Measurements from ENCODE around the gene TRIM24.

DNA sequence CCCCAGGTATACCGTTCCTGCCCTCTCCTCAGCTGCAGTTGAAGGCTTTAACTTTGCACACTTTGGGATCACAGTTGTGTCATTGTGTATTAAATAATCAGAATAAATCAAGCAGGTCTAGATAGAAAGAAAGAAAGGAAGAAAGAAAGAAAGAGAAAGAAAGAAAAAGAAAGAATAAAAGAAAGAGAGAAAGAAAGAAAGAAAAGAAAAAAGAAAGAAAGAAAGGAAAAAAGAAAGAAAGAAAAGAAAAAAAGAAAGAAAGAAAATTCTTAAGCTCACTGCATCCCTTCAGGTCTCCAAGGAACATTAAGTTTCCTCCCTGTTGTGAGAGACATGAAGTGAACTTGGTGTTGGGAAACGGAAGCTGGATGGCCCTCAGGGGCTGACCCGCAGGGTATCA lies 17.2 kb upstream of the TRIM24 start:
- TF ChIP-seq, protein P1, sequence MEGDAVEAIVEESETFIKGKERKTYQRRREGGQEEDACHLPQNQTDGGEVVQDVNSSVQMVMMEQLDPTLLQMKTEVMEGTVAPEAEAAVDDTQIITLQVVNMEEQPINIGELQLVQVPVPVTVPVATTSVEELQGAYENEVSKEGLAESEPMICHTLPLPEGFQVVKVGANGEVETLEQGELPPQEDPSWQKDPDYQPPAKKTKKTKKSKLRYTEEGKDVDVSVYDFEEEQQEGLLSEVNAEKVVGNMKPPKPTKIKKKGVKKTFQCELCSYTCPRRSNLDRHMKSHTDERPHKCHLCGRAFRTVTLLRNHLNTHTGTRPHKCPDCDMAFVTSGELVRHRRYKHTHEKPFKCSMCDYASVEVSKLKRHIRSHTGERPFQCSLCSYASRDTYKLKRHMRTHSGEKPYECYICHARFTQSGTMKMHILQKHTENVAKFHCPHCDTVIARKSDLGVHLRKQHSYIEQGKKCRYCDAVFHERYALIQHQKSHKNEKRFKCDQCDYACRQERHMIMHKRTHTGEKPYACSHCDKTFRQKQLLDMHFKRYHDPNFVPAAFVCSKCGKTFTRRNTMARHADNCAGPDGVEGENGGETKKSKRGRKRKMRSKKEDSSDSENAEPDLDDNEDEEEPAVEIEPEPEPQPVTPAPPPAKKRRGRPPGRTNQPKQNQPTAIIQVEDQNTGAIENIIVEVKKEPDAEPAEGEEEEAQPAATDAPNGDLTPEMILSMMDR (IDR thresholded peaks at IDR 0.05) = no peak
- TF ChIP-seq POLR2A (IDR thresholded peaks at IDR 0.05) (no peak), EP300 (IDR thresholded peaks at IDR 0.05) (no peak)

Measured in ovary (tissue), 3 donors.